A549 (cell line): ENCODE measurements around the gene SNCB. TPM values are rescaled to one million over a fixed set of nuclear protein-coding genes. Genes with fewer than 3 reads are reported as not detected.

Source experiments
- ATAC-seq, 2 experiments: fragments of 200-7000 bp in 1 of 2; fragments of >200 bp in 1 of 2; cut with Nextera tagmentation in 1 of 2; cut with Tn5 transposase in 1 of 2; 3 replicates each; pipeline versions ENCODE4 v1.8.0 to v1.9.1; 2018 to 2020; ENCODE audit warnings: mild to moderate bottlenecking in 1 of 2, moderate library complexity in 1 of 2
- CTCF ChIA-PET: fragments of 300-600 bp; sonication (Branson Sonifier 250); formaldehyde crosslinking; extraction: SDS; loops from one replicate; lab custom pipeline; 2021; ENCODE audit warnings: antibody characterized with exemption, inconsistent platforms; lab: Yijun Ruan, JAX
- POLR2A ChIA-PET: fragments of 350-600 bp; formaldehyde crosslinking; extraction: SDS; loops from one replicate; lab custom pipeline; 2021; ENCODE audit warnings: antibody characterized with exemption, inconsistent platforms; lab: Yijun Ruan, JAX
- DNase-seq, 2 experiments: peaks; one replicate each; pipeline versions ENCODE4 v3.0.0 to v3.0.0-alpha.2; 2011 to 2016; ENCODE audit warnings: low read depth in 1 of 2, low spot score in 1 of 2
- FAIRE-seq: peaks from 2 replicates; lab custom pipeline; 2011; peaks lifted over from hg19 to GRCh38; lab: Jason Lieb, UNC
- H3K27ac ChIP-seq, 2 experiments: fragments of >200 bp; sonication (Bioruptor Twin); formaldehyde crosslinking; 3 replicates each; pipeline ENCODE4 v1.5.1; 2016 to 2017
- H3K4me1 ChIP-seq: fragments of >200 bp; sonication (Bioruptor Twin); formaldehyde crosslinking; 3 replicates; pipeline ENCODE4 v1.6.1; 2016
- H3K4me2 ChIP-seq: fragments of >200 bp; sonication (Bioruptor Twin); formaldehyde crosslinking; 3 replicates; pipeline ENCODE4 v1.6.1; 2016
- H3K4me3 ChIP-seq: fragments of >200 bp; sonication (Bioruptor Twin); formaldehyde crosslinking; 3 replicates; pipeline ENCODE4 v1.5.1; 2016
- H3K9me3 ChIP-seq: fragments of >200 bp; sonication (Bioruptor Twin); formaldehyde crosslinking; 3 replicates; pipeline ENCODE4 v1.6.1; 2016
- ATOH8 ChIP-seq: fragments of 250-450 bp; sonication (Bioruptor Pico); IDR thresholded peaks from 2 replicates; pipeline ENCODE4 v1.5.0; 2020; ENCODE audit warnings: low read depth, mild to moderate bottlenecking, moderate library complexity
- BCL3 ChIP-seq: fragments of >200 bp; sonication (Bioruptor Twin); formaldehyde crosslinking; IDR thresholded peaks from 3 replicates; pipeline ENCODE4 v1.6.1; 2016
- BHLHE40 ChIP-seq: IDR thresholded peaks from 2 replicates; pipeline ENCODE4 v1.6.1; 2012; ENCODE audit warnings: low read depth, low read length, inconsistent platforms
- CBX2 ChIP-seq: fragments of 200-600 bp; sonication (generic); IDR thresholded peaks from 2 replicates; pipeline ENCODE4 v1.6.1; 2016; ENCODE audit warnings: low read depth, mild to moderate bottlenecking, borderline replicate concordance
- CHD2 ChIP-seq: fragments of 150-350 bp; IDR thresholded peaks from 2 replicates; pipeline ENCODE4 v1.6.1; 2014; ENCODE audit warnings: low read length; ENCODE audit not compliant: partially characterized antibody
- CTCF ChIP-seq: fragments of >200 bp; sonication (Bioruptor Twin); formaldehyde crosslinking; IDR thresholded peaks from 3 replicates; pipeline ENCODE4 v1.5.1; 2016
- EHF ChIP-seq: fragments of 250-450 bp; sonication (Bioruptor Pico); IDR thresholded peaks from 2 replicates; pipeline ENCODE4 v1.5.0; 2020; ENCODE audit warnings: mild to moderate bottlenecking
- ELK1 ChIP-seq: fragments of 150-350 bp; IDR thresholded peaks from 2 replicates; pipeline ENCODE4 v1.6.1; 2014; ENCODE audit warnings: low read depth, mild to moderate bottlenecking, low read length
- EP300 ChIP-seq, 2 experiments: fragments of >200 bp; sonication (Bioruptor Twin); formaldehyde crosslinking; IDR thresholded peaks; 2 replicates in 1 of 2; 3 replicates in 1 of 2; pipeline ENCODE4 v1.6.1; 2016 to 2017
- FOSB ChIP-seq: fragments of 250-450 bp; sonication (Bioruptor Pico); IDR thresholded peaks from 2 replicates; pipeline ENCODE4 v1.5.0; 2020; ENCODE audit warnings: mild to moderate bottlenecking, moderate library complexity
- HES2 ChIP-seq: fragments of >200 bp; sonication (Bioruptor Twin); formaldehyde crosslinking; IDR thresholded peaks from 2 replicates; pipeline ENCODE4 v1.6.1; 2016
- HEYL ChIP-seq: fragments of 250-450 bp; sonication (Bioruptor Pico); IDR thresholded peaks from 2 replicates; pipeline ENCODE4 v1.8.0; 2021; ENCODE audit warnings: mild to moderate bottlenecking, moderate library complexity
- HOXB13 ChIP-seq: fragments of 250-450 bp; sonication (Bioruptor Pico); IDR thresholded peaks from 2 replicates; pipeline ENCODE4 v1.5.0; 2020; ENCODE audit warnings: low read depth, mild to moderate bottlenecking, moderate library complexity
- JUNB ChIP-seq: fragments of >200 bp; sonication (Bioruptor Twin); formaldehyde crosslinking; IDR thresholded peaks from 2 replicates; pipeline ENCODE4 v1.6.1; 2016
- KDM1A ChIP-seq: fragments of 200-600 bp; sonication (generic); IDR thresholded peaks from 2 replicates; pipeline ENCODE4 v1.6.1; 2016; ENCODE audit warnings: low read depth, mild to moderate bottlenecking
- MAX ChIP-seq: IDR thresholded peaks from 2 replicates; pipeline ENCODE4 v1.6.1; 2012
- MAZ ChIP-seq: fragments of 150-350 bp; IDR thresholded peaks from 2 replicates; pipeline ENCODE4 v1.6.1; 2014; ENCODE audit warnings: antibody characterized with exemption, low read depth, low read length, borderline replicate concordance
- RFX5 ChIP-seq: fragments of 450-650 bp; IDR thresholded peaks from 2 replicates; pipeline ENCODE4 v1.7.1; 2014; ENCODE audit warnings: antibody characterized with exemption, mild to moderate bottlenecking, moderate library complexity
- SMC3 ChIP-seq: fragments of >200 bp; sonication (Bioruptor Twin); formaldehyde crosslinking; IDR thresholded peaks from 3 replicates; pipeline ENCODE4 v1.6.1; 2018; ENCODE audit warnings: inconsistent platforms
- ZC3H11A ChIP-seq: fragments of 450-650 bp; IDR thresholded peaks from 2 replicates; pipeline ENCODE4 v1.6.1; 2014; ENCODE audit warnings: antibody characterized with exemption, mild to moderate bottlenecking
- ZFP36 ChIP-seq: fragments of 450-650 bp; IDR thresholded peaks from 2 replicates; pipeline ENCODE4 v1.6.1; 2014; ENCODE audit warnings: borderline replicate concordance; ENCODE audit not compliant: partially characterized antibody
- WGBS: methylation state at CpG from one replicate; pipeline ENCODE4 v1.1.6; 2017; ENCODE audit errors: missing lambda C conversion rate; 5-methylcytosine and 5-hydroxymethylcytosine counted together
- polyA plus RNA-seq, 4 experiments: library from polyadenylated mRNA; depleted of rRNA in 3 of 4; stranded (reverse); fragments of >200 nt; fragmentation: RNase III in 1 of 4; extraction: RNeasy Plus Mini Kit Qiagen cat#74134 plus additional on column Dnase treatment in 1 of 4; gene quantifications; 2 replicates in 3 of 4; 3 replicates in 1 of 4; pipeline ENCODE4 v1.2.3, GENCODE V29; 2011 to 2017

SNCB gene
- polyA plus RNA-seq, 2 of the 4 experiments (the other 2 are of a cell fraction), result 0.37 to 0.74 TPM

GRCh38 chr5:176675676-176676360, 45.5 kb upstream of the SNCB start:
- no peak for FAIRE-seq
- peak overlapping the region; percentile 20; the same call in 1 of the 3 replicates for H3K4me2 ChIP-seq
- POLR2A ChIA-PET, result no interaction called here

GRCh38 chr5:176674799-176675198, 44.5 kb upstream of the SNCB start:
- WGBS, result 88% methylated on average over 17 of the region's 17 CpGs
- no peak for FAIRE-seq

More at GRCh38 chr5:176675676-176676360, 45.5 kb upstream of the SNCB start:
- Histone ChIP-seq H3K4me1 (peaks cover 17% of the 10 kb centered on the region), H3K4me3 (no peak overlapping the region), H3K9me3 (no peaks in the 10 kb centered on the region), H3K27ac (peak overlapping the region; percentile 6 to 56; a peak in 3 of 6 replicates)
- ATAC-seq (peak; percentile 44 to 79; a peak in 5 of 6 replicates), DNase-seq (peak; percentile 56 to 60)
- CTCF ChIA-PET, result interaction anchor here (0.9 to 11.6 kb wide), 5 partner anchors 11 to 283 kb away, joined by 3 to 114 read pairs (median 6); no protein-coding TSS in a partner anchor
- TF ChIP-seq ELK1, result no peak
- TF ChIP-seq MAX, result peak; percentile 47
- WGBS, result 71% methylated on average over 19 of the region's 19 CpGs

More at GRCh38 chr5:176674799-176675198, 44.5 kb upstream of the SNCB start:
- ATAC-seq, result no peak
- H3K4me1 ChIP-seq, result peaks cover 17% of the 10 kb centered on the region
- no peak for TF ChIP-seq MAZ
- no peak for TF ChIP-seq ZFP36
- TF ChIP-seq RFX5, result no peak
- TF ChIP-seq EP300 (IDR thresholded peaks at IDR 0.05), result no peak
- no peak for TF ChIP-seq CBX2
- no peak for TF ChIP-seq KDM1A
- TF ChIP-seq SMC3, result no peak
- TF ChIP-seq HEYL (CRISPR knock-in tag), result no peak
- TF ChIP-seq JUNB, result no peak
- TF ChIP-seq CTCF, result no peak
- TF ChIP-seq CHD2, result no peak
- TF ChIP-seq HES2, result no peak
- TF ChIP-seq ZC3H11A, result no peak
- TF ChIP-seq BCL3, result no peak
- no peak for TF ChIP-seq ATOH8 (CRISPR knock-in tag)
- no peak for TF ChIP-seq BHLHE40
- TF ChIP-seq HOXB13 (CRISPR knock-in tag), result no peak
- TF ChIP-seq FOSB (CRISPR knock-in tag), result no peak
- TF ChIP-seq EHF (CRISPR knock-in tag), result no peak
- H3K27ac ChIP-seq, result no peak overlapping the region
- CTCF ChIA-PET, result interaction anchor here (0.9 to 11.6 kb wide), 4 partner anchors 16 to 284 kb away, joined by 3 to 114 read pairs (median 3); no protein-coding TSS in a partner anchor
- no peaks in the 10 kb centered on the region for H3K9me3 ChIP-seq
- H3K4me2 ChIP-seq, result no peak overlapping the region
- no peak for DNase-seq
- H3K4me3 ChIP-seq, result no peak overlapping the region
- POLR2A ChIA-PET, result no interaction called here
